Gastrocnemius medialis (tissue), 4 donors: ENCODE data around the gene KRTAP12-3.

ENCODE experiments used
- CTCF ChIP-seq, 5 experiments: fragments of 450-650 bp in 3 of 5; fragments of 200-600 bp in 2 of 5; sonication (generic) in 2 of 5; IDR thresholded peaks in 4 of 5; conservative IDR thresholded peaks in 1 of 5; 1 replicate in 4 of 5; 2 replicates in 1 of 5; pipeline ENCODE4 v1.5.1; 2016 to 2019; ENCODE audit warnings: antibody characterized with exemption in 5 of 5, mild to moderate bottlenecking in 3 of 5, moderate library complexity in 3 of 5
- POLR2A ChIP-seq, 2 donors: fragments of 450-650 bp; IDR thresholded peaks; one replicate each; pipeline ENCODE4 v1.6.1; 2017; ENCODE audit warnings: antibody characterized with exemption in 2 of 2, mild to moderate bottlenecking in 2 of 2, moderate library complexity in 2 of 2

- TF ChIP-seq CTCF (IDR thresholded peaks at IDR 0.05 in 4 of 5, conservative IDR thresholded peaks at IDR 0.05 in 1 of 5), result no peak
- TF ChIP-seq POLR2A (IDR thresholded peaks at IDR 0.05), result no peak
Observed at GRCh38 chr21:44701023-44701400, 43.3 kb downstream of the KRTAP12-3 start.
